GM23248 (cell line): ENCODE results near the gene PKD1L1.

Experiments
- EZH2 ChIP-seq: fragments of 200-600 bp; sonication (generic); IDR thresholded peaks from 2 replicates; pipeline ENCODE4 v1.6.1; 2018; ENCODE audit warnings: antibody characterized with exemption, mild to moderate bottlenecking; ENCODE audit not compliant: insufficient read depth, poor library complexity, severe bottlenecking
- EZH2phosphoT487 ChIP-seq: fragments of 200-600 bp; sonication (generic); IDR thresholded peaks from 2 replicates; pipeline ENCODE4 v1.6.1; 2018; ENCODE audit warnings: antibody characterized with exemption, moderate library complexity, mild to moderate bottlenecking, low read depth; ENCODE audit not compliant: insufficient read depth

DNA sequence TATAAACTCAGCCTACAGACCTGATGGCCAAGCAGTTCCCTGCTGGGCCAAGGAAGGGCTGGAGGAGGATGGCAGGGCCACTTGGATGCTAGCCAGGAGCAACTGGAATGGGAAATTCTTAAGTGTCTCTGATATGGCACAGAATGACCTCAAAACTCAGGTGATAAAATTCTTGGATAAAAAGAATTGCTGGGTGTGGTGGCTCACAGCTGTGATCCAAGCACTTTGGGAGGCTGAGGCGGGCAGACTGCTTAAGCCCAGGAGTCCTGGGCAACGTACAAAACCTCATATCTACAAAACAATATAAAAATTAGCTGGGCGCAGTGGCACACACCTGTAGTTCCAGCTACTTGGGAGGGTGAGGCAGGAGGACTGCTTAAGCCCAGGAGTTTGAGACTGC lies 14.0 kb upstream of the PKD1L1 start:
- TF ChIP-seq EZH2phosphoT487 (no peak), EZH2 (no peak)
